PFSK-1 (cell line): Measurements from ENCODE around the gene HOMER2.

ENCODE experiments used
- FOXP2 ChIP-seq: optimal IDR thresholded peaks from 2 replicates; pipeline ENCODE3; 2011; ENCODE audit warnings: borderline replicate concordance, control low read depth, inconsistent platforms; ENCODE audit not compliant: insufficient read depth; ENCODE audit errors: extremely low read length, extremely low read depth
- POLR2AphosphoS5 ChIP-seq: IDR thresholded peaks from 2 replicates; pipeline ENCODE4 v1.6.1; 2012; ENCODE audit warnings: low read depth, mild to moderate bottlenecking, control low read depth, low read length, moderate library complexity
- SIN3A ChIP-seq: IDR thresholded peaks from 2 replicates; pipeline ENCODE4 v1.6.1; 2012; ENCODE audit warnings: mild to moderate bottlenecking, low read length, moderate library complexity, borderline replicate concordance; ENCODE audit not compliant: insufficient read depth
- TAF1 ChIP-seq: IDR thresholded peaks from 2 replicates; pipeline ENCODE4 v1.6.1; 2012; ENCODE audit warnings: low read length, control low read depth, borderline replicate concordance; ENCODE audit not compliant: insufficient read depth
- TF ChIP-seq, protein P1 (sequence below), 2 experiments: IDR thresholded peaks; 2 replicates each; pipeline versions ENCODE4 v1.6.1 to v1.8.0; 2011 to 2012; ENCODE audit warnings: low read depth in 2 of 2, low read length in 2 of 2, control low read depth in 1 of 2, inconsistent platforms in 1 of 2, mild to moderate bottlenecking in 1 of 2, moderate library complexity in 1 of 2; ENCODE audit not compliant: insufficient read depth in 1 of 2

DNA sequence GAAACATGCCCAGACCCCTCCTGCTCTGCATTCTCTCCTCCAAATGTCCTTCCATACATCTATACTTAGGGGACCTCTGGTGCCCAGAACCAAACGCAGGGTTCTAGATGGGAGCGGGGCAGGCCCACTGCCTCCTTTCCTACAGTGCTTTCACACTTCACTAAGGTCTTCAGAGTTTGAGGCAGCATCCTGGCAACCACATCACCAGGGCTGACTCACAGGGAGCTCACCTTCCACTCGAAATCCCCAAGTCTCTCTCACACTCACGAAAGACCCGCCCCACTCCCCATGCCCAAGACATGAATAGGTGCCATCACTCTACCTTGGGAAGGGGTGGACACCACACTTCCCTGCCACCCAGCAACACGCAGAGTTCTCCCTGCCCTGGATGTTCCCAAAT lies 18.9 kb downstream of the HOMER2 start:
- TF ChIP-seq, protein P1, sequence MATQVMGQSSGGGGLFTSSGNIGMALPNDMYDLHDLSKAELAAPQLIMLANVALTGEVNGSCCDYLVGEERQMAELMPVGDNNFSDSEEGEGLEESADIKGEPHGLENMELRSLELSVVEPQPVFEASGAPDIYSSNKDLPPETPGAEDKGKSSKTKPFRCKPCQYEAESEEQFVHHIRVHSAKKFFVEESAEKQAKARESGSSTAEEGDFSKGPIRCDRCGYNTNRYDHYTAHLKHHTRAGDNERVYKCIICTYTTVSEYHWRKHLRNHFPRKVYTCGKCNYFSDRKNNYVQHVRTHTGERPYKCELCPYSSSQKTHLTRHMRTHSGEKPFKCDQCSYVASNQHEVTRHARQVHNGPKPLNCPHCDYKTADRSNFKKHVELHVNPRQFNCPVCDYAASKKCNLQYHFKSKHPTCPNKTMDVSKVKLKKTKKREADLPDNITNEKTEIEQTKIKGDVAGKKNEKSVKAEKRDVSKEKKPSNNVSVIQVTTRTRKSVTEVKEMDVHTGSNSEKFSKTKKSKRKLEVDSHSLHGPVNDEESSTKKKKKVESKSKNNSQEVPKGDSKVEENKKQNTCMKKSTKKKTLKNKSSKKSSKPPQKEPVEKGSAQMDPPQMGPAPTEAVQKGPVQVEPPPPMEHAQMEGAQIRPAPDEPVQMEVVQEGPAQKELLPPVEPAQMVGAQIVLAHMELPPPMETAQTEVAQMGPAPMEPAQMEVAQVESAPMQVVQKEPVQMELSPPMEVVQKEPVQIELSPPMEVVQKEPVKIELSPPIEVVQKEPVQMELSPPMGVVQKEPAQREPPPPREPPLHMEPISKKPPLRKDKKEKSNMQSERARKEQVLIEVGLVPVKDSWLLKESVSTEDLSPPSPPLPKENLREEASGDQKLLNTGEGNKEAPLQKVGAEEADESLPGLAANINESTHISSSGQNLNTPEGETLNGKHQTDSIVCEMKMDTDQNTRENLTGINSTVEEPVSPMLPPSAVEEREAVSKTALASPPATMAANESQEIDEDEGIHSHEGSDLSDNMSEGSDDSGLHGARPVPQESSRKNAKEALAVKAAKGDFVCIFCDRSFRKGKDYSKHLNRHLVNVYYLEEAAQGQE (IDR thresholded peaks at IDR 0.05; ENCODE audit: insufficient read depth in 1 of 2, low read depth in 2 of 2, low read length in 2 of 2), result no peak
- TF ChIP-seq SIN3A (no peak), TAF1 (no peak), POLR2AphosphoS5 (no peak), FOXP2 (no peak)
